ENCODE measurements around the gene ADAM33.

DNA sequence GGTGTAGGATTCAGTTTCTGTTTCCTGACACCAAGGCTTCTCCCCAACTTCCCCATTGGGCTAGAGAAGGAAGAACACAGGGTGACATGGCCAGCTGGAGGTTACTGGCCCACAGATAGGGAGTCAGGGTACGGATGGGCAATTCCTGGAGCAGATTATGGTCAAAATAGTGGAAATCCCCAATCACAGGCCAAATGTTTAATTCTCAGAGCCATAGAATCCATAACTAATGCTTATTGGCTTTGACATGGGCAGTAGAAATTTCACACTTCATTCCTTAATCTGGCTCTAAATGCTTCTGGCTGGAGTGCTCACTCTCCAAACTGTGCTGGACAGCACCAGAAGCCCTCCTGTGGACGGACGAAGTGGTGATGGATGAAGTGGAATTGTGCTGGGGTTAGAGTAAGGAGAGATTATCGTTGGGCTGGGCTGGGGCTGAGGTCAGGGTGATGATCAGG is 29.7 kb upstream of the ADAM33 start:
- TF ChIP-seq CTCF (IDR thresholded peaks at IDR 0.05) (no peak), POLR2A (IDR thresholded peaks at IDR 0.05) (no peak), POLR2AphosphoS5 (IDR thresholded peaks at IDR 0.05) (no peak), EP300 (IDR thresholded peaks at IDR 0.05; ENCODE audit: low read depth) (no peak)

Measured in transverse colon (tissue), 4 donors.